Measurements from ENCODE around the gene MTA3.
A peak's percentile ranks its signal among the peaks of the same experiment; 100 is the strongest.

Gene MTA3

DNA sequence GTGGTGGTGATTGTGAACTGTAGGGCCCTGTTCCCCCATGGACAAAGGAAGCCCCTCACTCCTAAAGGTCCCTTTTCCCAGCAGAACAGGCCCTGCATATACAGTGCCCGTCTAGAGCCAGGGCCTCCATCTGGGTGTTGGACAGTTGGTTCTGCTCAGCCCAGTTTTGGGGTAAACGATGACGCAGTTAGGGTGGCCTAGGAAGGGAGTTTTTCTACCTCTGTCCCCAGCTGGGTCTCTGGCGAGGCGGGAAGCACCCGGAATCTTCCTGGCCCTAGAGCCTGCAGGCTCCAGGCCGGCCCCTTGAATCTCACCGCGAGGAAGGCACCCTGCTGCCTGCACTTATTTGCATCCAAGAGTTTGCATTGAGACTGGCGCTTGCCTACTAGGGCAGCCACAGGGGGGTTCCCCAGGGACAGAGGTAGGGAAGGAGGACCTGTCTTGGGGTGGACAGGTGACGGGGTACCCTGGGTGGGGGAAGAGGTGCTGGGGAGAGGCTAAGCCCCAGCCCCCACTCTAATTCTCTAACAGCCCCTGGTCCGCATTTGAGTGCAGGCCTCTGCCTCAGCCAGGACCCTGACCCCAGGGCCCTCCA, 529 bp upstream of the MTA3 start:
- peaks cover 14% of the 10 kb centered on the region for H3K36me3 ChIP-seq
- H3K9me3 ChIP-seq (ENCODE audit: severe bottlenecking): no peaks in the 10 kb centered on the region
- TF ChIP-seq, protein P1, sequence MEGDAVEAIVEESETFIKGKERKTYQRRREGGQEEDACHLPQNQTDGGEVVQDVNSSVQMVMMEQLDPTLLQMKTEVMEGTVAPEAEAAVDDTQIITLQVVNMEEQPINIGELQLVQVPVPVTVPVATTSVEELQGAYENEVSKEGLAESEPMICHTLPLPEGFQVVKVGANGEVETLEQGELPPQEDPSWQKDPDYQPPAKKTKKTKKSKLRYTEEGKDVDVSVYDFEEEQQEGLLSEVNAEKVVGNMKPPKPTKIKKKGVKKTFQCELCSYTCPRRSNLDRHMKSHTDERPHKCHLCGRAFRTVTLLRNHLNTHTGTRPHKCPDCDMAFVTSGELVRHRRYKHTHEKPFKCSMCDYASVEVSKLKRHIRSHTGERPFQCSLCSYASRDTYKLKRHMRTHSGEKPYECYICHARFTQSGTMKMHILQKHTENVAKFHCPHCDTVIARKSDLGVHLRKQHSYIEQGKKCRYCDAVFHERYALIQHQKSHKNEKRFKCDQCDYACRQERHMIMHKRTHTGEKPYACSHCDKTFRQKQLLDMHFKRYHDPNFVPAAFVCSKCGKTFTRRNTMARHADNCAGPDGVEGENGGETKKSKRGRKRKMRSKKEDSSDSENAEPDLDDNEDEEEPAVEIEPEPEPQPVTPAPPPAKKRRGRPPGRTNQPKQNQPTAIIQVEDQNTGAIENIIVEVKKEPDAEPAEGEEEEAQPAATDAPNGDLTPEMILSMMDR (IDR thresholded peaks at IDR 0.05; ENCODE audit: low read depth, low read length): no peak
- no peak overlapping the region; the same call in 1 of the 2 replicates for H3K4me3 ChIP-seq (ENCODE audit: low read depth, low read length)
- DNase-seq: peak; percentile 45
- peak overlapping the region; percentile 29; the same call in 1 of the 2 replicates for H3K27ac ChIP-seq
- H3K27me3 ChIP-seq (ENCODE audit: insufficient read depth, low read depth, severe bottlenecking): no peaks in the 10 kb centered on the region

DNA sequence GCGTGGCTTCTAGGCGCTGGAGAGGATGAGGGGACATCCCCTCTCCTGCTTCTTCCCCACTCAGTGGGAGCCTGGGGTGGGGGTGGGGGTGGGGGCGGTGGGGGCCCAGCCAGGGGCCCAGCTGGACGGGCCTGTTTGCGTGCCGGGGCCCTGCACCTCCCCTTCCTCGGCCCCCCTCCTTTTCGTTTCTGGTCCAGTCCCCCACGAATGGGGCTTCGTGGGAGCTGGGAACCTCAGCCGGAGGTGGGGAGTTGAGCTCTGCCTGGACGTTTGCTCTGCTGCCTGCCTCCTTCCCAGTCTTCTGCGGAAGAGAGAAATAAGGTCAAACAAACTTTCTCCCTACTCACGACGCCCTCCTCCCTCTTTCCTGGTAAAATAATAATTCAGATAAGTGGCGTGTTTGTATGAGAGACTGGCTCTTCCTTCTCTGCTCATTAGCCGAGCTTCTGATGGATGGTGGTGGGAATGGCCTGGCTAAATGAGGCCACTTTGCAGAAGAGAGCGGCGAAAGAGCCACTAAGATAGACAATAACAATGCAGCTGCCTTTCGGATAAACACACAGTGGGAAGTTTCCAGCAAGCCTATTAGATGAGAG, 782 bp downstream of the MTA3 start:
- peak overlapping the region; percentile 75 for H3K27ac ChIP-seq
- H3K36me3 ChIP-seq: peaks cover 25% of the 10 kb centered on the region
- TF ChIP-seq, protein P1 (IDR thresholded peaks at IDR 0.05; ENCODE audit: low read depth, low read length): no peak
- peak overlapping the region; percentile 93 for H3K4me3 ChIP-seq (ENCODE audit: low read depth, low read length)
- H3K27me3 ChIP-seq (ENCODE audit: insufficient read depth, low read depth, severe bottlenecking): no peaks in the 10 kb centered on the region
- H3K9me3 ChIP-seq (ENCODE audit: severe bottlenecking): no peaks in the 10 kb centered on the region
- DNase-seq: peak; percentile 36

DNA sequence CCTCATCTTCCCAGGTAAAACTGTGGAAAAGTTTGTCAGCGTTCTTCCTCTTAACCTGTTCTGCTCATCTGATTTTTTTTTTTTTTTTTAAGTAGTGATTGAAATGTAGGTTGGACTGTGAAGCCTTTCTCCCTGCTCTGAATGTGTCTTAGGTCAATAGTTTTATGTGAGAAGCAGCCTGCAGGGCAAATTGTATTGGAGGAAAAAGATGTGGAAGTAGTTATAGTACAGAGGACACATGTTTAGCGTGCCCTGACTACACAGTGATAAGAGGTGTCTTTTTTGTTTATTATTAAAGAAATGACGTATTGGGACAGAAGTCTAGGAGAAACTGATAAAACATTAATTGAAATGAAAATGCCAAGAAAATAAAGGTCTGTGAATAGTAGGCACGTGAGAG, 1.5 kb downstream of the MTA3 start:
- H3K9me3 ChIP-seq (ENCODE audit: severe bottlenecking): no peaks in the 10 kb centered on the region
- peaks cover 32% of the 10 kb centered on the region for H3K36me3 ChIP-seq
- TF ChIP-seq, protein P1 (IDR thresholded peaks at IDR 0.05; ENCODE audit: low read depth, low read length): no peak
- H3K4me3 ChIP-seq (ENCODE audit: low read depth, low read length): peak overlapping the region; percentile 93
- no peak overlapping the region; the same call in 1 of the 2 replicates for H3K27ac ChIP-seq
- no peak for DNase-seq
- no peaks in the 10 kb centered on the region for H3K27me3 ChIP-seq (ENCODE audit: insufficient read depth, low read depth, severe bottlenecking)

DNA sequence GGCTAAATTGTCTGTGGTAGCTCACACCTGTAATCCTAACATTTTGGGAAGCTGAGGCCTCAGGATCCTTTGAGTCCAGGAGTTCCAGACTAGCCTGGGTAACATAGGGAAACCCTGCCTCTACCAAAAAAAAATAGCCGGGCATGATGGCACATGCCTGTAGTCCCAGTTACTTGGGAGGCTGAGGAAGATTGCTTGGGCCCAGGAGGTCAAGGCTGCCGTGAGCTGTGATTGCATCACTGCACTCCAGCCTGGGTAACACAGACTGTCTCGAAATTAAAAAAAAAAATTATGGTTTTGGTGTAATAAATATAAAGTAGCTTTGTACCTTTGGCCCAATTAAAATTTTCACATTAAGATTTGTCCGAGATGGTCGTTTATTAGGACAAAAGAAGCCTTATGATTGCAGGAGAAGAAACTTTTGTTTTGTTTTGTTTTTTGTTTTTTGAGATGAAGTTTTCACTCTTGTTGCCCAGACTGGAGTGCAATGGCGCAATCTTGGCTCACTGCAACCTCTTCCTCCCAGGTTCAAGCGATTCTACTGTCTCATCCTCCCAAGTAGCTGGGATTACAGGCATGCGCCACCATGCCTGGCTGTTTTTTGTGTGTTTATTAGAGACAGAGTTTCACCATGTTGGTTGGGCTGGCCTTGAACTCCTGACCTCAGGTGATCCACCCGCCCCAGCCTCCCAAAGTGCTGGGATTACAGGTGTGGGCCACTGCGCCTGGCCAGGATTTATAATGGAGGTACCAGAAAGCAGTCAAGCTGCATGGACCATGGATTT, 4.1 kb downstream of the MTA3 start:
- Histone ChIP-seq H3K9me3 (ENCODE audit: severe bottlenecking) (no peaks in the 10 kb centered on the region), H3K27ac (no peak overlapping the region), H3K4me3 (ENCODE audit: low read depth, low read length) (no peak overlapping the region), H3K27me3 (ENCODE audit: insufficient read depth, low read depth, severe bottlenecking) (no peaks in the 10 kb centered on the region), H3K36me3 (peaks cover 51% of the 10 kb centered on the region)
- TF ChIP-seq, protein P1 (IDR thresholded peaks at IDR 0.05; ENCODE audit: low read depth, low read length): no peak
- no peak for DNase-seq

DNA sequence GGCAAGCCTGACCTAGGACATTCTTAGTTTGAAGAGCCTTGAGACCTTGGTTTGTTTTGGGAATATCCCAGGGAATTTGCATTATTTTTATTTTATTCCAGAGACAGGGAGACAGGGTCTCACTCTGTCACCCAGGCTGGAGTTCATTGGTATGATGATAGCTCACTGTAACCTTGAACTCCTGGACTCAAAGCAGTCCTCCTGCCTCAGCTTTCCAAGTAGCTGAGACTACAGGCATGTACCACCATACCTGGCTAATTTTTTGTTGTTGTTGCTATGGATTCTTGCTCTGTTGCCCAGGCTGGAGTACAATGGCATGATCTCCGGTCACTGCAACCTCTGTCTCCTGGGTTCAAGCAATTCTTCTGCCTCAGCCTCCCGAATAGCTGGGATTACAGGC, 4.8 kb downstream of the MTA3 start:
- TF ChIP-seq, protein P1 (IDR thresholded peaks at IDR 0.05; ENCODE audit: low read depth, low read length): no peak
- Histone ChIP-seq H3K27me3 (ENCODE audit: insufficient read depth, low read depth, severe bottlenecking) (no peaks in the 10 kb centered on the region), H3K36me3 (peaks cover 55% of the 10 kb centered on the region), H3K9me3 (ENCODE audit: severe bottlenecking) (no peaks in the 10 kb centered on the region), H3K27ac (no peak overlapping the region), H3K4me3 (ENCODE audit: low read depth, low read length) (no peak overlapping the region)
- no peak for DNase-seq

Measured in WERI-Rb-1 (cell line).